Panc1 (cell line): ENCODE results near the gene NAT10. TPM values are rescaled to one million over a fixed set of nuclear protein-coding genes. Genes with fewer than 3 reads are reported as not detected.

Experiments
- ATAC-seq: fragments of 200-7000 bp; cut with Tn5 transposase; 2 replicates; pipeline ENCODE4 v1.9.1; 2020; ENCODE audit warnings: mild to moderate bottlenecking, moderate library complexity
- BruUV-seq: library from RNA; stranded (reverse); fragments of 400-500 nt; replicated peaks from 2 replicates; lab custom pipeline; 2021; lab: Mats Ljungman, UMichigan
- CTCF ChIA-PET: fragments of 300-600 bp; sonication (Branson Sonifier 250); formaldehyde crosslinking; loops from one replicate; lab custom pipeline; 2022; ENCODE audit warnings: antibody characterized with exemption; lab: Charles Lee
- POLR2A ChIA-PET: fragments of 300-600 bp; sonication (Branson Sonifier 250); formaldehyde crosslinking; loops from one replicate; lab custom pipeline; 2022; ENCODE audit warnings: antibody characterized with exemption; lab: Charles Lee
- DNase-seq: peaks from one replicate; pipeline ENCODE4 v3.0.0-alpha.2; 2010; ENCODE audit warnings: low read depth, low spot score
- H3K27ac ChIP-seq: 2 replicates; pipeline ENCODE4 v1.5.1; 2011; ENCODE audit warnings: mild to moderate bottlenecking, low read length, inconsistent platforms
- H3K27me3 ChIP-seq: fragments of 200-500 bp; sonication (Bioruptor generic); 2 replicates; pipeline ENCODE4 v1.6.0; 2014; ENCODE audit warnings: low read length, inconsistent platforms; ENCODE audit not compliant: control insufficient read depth, insufficient read depth
- H3K36me3 ChIP-seq: fragments of 200-500 bp; sonication (Bioruptor generic); 2 replicates; pipeline ENCODE4 v1.5.1; 2014; ENCODE audit warnings: inconsistent platforms, mild to moderate bottlenecking, low read length, moderate library complexity; ENCODE audit not compliant: control insufficient read depth, insufficient read depth
- H3K4me1 ChIP-seq: 2 replicates; pipeline ENCODE4 v1.5.1; 2011; ENCODE audit warnings: inconsistent platforms, mild to moderate bottlenecking, low read length, moderate library complexity; ENCODE audit not compliant: control insufficient read depth, insufficient read depth
- H3K4me3 ChIP-seq, 2 experiments: 2 replicates each; pipeline ENCODE4 v1.5.1; 2011 to 2012; ENCODE audit warnings: low read depth in 2 of 2, low read length in 2 of 2, mild to moderate bottlenecking in 2 of 2, inconsistent platforms in 1 of 2, moderate library complexity in 1 of 2
- H3K9me3 ChIP-seq: fragments of 200-500 bp; sonication (Bioruptor generic); 2 replicates; pipeline ENCODE4 v1.5.1; 2014; ENCODE audit warnings: low read depth, mild to moderate bottlenecking, inconsistent platforms, low read length, moderate library complexity; ENCODE audit not compliant: control insufficient read depth, insufficient read depth
- POLR2AphosphoS5 ChIP-seq: IDR thresholded peaks from 2 replicates; pipeline ENCODE4 v1.6.1; 2012; ENCODE audit warnings: mild to moderate bottlenecking, low read depth, low read length, moderate library complexity
- SIN3A ChIP-seq: IDR thresholded peaks from 2 replicates; pipeline ENCODE4 v1.6.1; 2012; ENCODE audit warnings: low read depth, mild to moderate bottlenecking, low read length, moderate library complexity, borderline replicate concordance; ENCODE audit not compliant: insufficient read depth
- TCF7L2 ChIP-seq: IDR thresholded peaks from 2 replicates; pipeline ENCODE4 v1.6.1; 2011; ENCODE audit warnings: mild to moderate bottlenecking, low read depth, low read length, inconsistent platforms
- in situ Hi-C: cut with HindIII; loops from 2 replicates; pipeline ENCODE4 v1.10.0; 2016; ENCODE audit warnings: low sequenced_read_pairs, low pct_unique_long_range_greater_than_20kb
- intact Hi-C: fragments of 100-400 bp; cut with micrococcal nuclease; formaldehyde crosslinking; loops from one replicate; pipeline ENCODE4 v1.10.0; 2022; ENCODE audit not compliant: unreplicated experiment
- total RNA-seq: library from RNA; stranded (reverse); gene quantifications from one replicate; pipeline ENCODE4 v1.2.1, GENCODE V29; 2021; ENCODE audit not compliant: unreplicated experiment
- TF ChIP-seq, protein P1 (sequence below): fragments of 450-650 bp; IDR thresholded peaks from 2 replicates; pipeline ENCODE4 v1.5.1; 2017; ENCODE audit warnings: mild to moderate bottlenecking
- TF ChIP-seq, protein P2 (sequence below), 2 experiments: IDR thresholded peaks; 2 replicates each; pipeline ENCODE4 v1.6.1; 2011 to 2012; ENCODE audit warnings: low read depth in 2 of 2, control low read depth in 1 of 2, low read length in 1 of 2, mild to moderate bottlenecking in 1 of 2, moderate library complexity in 1 of 2; ENCODE audit not compliant: insufficient read depth in 1 of 2

Gene NAT10
- total RNA-seq, 1 experiment from 2014 or later, result 64.9 TPM

DNA sequence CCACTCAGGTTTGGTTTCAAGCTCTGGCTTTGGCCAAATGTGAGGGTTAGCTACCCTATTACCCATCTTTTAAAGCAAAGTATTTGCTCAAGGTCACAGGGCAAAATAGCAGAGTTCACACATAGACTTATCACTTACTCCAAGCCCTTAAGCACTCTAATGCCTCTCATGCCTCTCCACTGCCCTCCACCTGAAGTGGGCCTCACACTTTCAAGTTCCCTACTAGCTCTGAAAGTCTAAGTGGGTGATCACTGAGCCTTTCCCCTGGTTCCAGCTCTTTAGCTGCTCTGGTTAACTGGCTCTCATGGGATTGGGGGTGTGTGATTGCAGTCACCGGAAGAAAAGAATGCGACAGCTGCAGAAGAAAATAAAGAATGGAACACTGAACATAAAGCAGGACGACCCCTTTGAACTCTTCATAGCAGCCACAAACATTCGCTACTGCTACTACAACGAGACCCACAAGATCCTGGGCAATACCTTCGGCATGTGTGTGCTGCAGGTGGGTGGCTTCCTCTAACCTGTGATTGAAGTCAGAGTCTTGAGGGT is 6.4 kb downstream of the NAT10 start:
- 0 out of 2 replicates have a peak, but pooled peaks cover 3% of the 10 kb centered on the region for H3K4me1 ChIP-seq
- POLR2A ChIA-PET, result interaction anchor here (0.6 kb wide), 1 partner anchor 57 kb away, joined by 3 read pairs; no protein-coding TSS in a partner anchor
- H3K27me3 ChIP-seq, result no peaks in the 10 kb centered on the region
- ATAC-seq (no peak), DNase-seq (no peak)
- no peaks in the 10 kb centered on the region for H3K9me3 ChIP-seq
- H3K4me3 ChIP-seq, result no peak overlapping the region
- no TSS peak for BruUV-seq
- in situ Hi-C loops (no loop called here), intact Hi-C loops (no loop called here)
- CTCF ChIA-PET, result no interaction called here
- TF ChIP-seq, protein P1, sequence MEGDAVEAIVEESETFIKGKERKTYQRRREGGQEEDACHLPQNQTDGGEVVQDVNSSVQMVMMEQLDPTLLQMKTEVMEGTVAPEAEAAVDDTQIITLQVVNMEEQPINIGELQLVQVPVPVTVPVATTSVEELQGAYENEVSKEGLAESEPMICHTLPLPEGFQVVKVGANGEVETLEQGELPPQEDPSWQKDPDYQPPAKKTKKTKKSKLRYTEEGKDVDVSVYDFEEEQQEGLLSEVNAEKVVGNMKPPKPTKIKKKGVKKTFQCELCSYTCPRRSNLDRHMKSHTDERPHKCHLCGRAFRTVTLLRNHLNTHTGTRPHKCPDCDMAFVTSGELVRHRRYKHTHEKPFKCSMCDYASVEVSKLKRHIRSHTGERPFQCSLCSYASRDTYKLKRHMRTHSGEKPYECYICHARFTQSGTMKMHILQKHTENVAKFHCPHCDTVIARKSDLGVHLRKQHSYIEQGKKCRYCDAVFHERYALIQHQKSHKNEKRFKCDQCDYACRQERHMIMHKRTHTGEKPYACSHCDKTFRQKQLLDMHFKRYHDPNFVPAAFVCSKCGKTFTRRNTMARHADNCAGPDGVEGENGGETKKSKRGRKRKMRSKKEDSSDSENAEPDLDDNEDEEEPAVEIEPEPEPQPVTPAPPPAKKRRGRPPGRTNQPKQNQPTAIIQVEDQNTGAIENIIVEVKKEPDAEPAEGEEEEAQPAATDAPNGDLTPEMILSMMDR, result no peak
- no peak for TF ChIP-seq SIN3A
- peaks cover 46% of the 10 kb centered on the region for H3K36me3 ChIP-seq
- no peak overlapping the region for H3K27ac ChIP-seq

DNA sequence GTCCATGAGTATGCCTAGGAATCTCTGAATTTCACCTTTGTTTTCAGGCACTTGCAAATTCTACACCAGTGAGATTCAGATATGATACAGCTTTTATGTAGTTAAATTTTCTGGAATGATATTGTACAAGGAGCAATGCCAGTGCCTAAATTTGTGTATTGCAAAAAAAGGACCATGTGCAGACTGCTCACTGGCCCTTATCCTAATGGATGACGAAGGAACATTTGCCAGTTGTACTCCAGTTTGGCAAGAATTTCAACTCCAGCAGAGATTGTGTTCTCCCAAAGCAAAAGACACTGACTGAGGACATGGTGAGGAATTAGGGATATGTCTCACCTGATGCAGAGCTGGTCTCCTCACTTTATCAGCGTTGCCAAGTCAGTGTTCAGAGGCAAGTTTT is 8.6 kb downstream of the NAT10 start:
- H3K9me3 ChIP-seq, result no peaks in the 10 kb centered on the region
- CTCF ChIA-PET, result no interaction called here
- H3K4me1 ChIP-seq, result no peaks in the 10 kb centered on the region
- intact Hi-C loops (no loop called here), in situ Hi-C loops (no loop called here)
- POLR2A ChIA-PET, result no interaction called here
- TF ChIP-seq TCF7L2 (no peak), SIN3A (no peak), POLR2AphosphoS5 (no peak)
- TF ChIP-seq, protein P1, result no peak
- TF ChIP-seq, protein P2, sequence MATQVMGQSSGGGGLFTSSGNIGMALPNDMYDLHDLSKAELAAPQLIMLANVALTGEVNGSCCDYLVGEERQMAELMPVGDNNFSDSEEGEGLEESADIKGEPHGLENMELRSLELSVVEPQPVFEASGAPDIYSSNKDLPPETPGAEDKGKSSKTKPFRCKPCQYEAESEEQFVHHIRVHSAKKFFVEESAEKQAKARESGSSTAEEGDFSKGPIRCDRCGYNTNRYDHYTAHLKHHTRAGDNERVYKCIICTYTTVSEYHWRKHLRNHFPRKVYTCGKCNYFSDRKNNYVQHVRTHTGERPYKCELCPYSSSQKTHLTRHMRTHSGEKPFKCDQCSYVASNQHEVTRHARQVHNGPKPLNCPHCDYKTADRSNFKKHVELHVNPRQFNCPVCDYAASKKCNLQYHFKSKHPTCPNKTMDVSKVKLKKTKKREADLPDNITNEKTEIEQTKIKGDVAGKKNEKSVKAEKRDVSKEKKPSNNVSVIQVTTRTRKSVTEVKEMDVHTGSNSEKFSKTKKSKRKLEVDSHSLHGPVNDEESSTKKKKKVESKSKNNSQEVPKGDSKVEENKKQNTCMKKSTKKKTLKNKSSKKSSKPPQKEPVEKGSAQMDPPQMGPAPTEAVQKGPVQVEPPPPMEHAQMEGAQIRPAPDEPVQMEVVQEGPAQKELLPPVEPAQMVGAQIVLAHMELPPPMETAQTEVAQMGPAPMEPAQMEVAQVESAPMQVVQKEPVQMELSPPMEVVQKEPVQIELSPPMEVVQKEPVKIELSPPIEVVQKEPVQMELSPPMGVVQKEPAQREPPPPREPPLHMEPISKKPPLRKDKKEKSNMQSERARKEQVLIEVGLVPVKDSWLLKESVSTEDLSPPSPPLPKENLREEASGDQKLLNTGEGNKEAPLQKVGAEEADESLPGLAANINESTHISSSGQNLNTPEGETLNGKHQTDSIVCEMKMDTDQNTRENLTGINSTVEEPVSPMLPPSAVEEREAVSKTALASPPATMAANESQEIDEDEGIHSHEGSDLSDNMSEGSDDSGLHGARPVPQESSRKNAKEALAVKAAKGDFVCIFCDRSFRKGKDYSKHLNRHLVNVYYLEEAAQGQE (IDR thresholded peaks at IDR 0.05; ENCODE audit: insufficient read depth in 1 of 2, low read depth in 2 of 2, low read length in 1 of 2), result no peak
- ATAC-seq (no peak), DNase-seq (no peak)
- no peaks in the 10 kb centered on the region for H3K27me3 ChIP-seq
- no peak overlapping the region for H3K27ac ChIP-seq
- peaks cover 58% of the 10 kb centered on the region for H3K36me3 ChIP-seq
- no TSS peak for BruUV-seq
- H3K4me3 ChIP-seq, result no peak overlapping the region
